Keratinocyte (primary cell): ENCODE data around the gene EPHB2. TPM values are rescaled to one million over a fixed set of nuclear protein-coding genes. Genes with fewer than 3 reads are reported as not detected.

Experiments used
- DNase-seq: peaks from one replicate; pipeline ENCODE4 v3.0.0-alpha.2; 2011; ENCODE audit warnings: low read depth, missing footprints, low spot score
- FAIRE-seq: peaks from 2 replicates; lab custom pipeline; 2011; peaks lifted over from hg19 to GRCh38; lab: Jason Lieb, UNC
- H2AFZ ChIP-seq: 2 replicates; pipeline ENCODE4 v1.6.0; 2012; ENCODE audit warnings: low read length, control low read depth, inconsistent platforms; ENCODE audit not compliant: control insufficient read depth
- H3K27ac ChIP-seq: 2 replicates; pipeline ENCODE4 v1.5.1; 2011; ENCODE audit warnings: low read length; ENCODE audit not compliant: control insufficient read depth, insufficient read depth
- H3K27me3 ChIP-seq: 3 replicates; pipeline ENCODE4 v1.6.0; 2011; ENCODE audit warnings: low read length; ENCODE audit not compliant: control insufficient read depth, insufficient read depth; ENCODE audit errors: extremely low read depth
- H3K36me3 ChIP-seq, 2 experiments: 2 replicates in 1 of 2; 3 replicates in 1 of 2; pipeline ENCODE4 v1.5.1; 2011; ENCODE audit warnings: low read length in 2 of 2, mild to moderate bottlenecking in 1 of 2; ENCODE audit not compliant: control insufficient read depth in 2 of 2, insufficient read depth in 2 of 2; ENCODE audit errors: extremely low read depth in 1 of 2
- H3K4me1 ChIP-seq: 3 replicates; pipeline ENCODE4 v1.5.1; 2011; ENCODE audit warnings: low read length; ENCODE audit not compliant: control insufficient read depth, insufficient read depth; ENCODE audit errors: extremely low read depth
- H3K4me2 ChIP-seq: 3 replicates; pipeline ENCODE4 v1.6.0; 2011; ENCODE audit warnings: low read depth, low read length; ENCODE audit not compliant: control insufficient read depth, insufficient read depth; ENCODE audit errors: extremely low read depth
- H3K4me3 ChIP-seq, 3 experiments: fragments of 200-600 bp in 1 of 3; sonication (generic) in 1 of 3; 2 replicates in 2 of 3; 3 replicates in 1 of 3; pipeline ENCODE4 v1.5.1; 2011 to 2016; ENCODE audit warnings: low read length in 3 of 3, mild to moderate bottlenecking in 3 of 3, control low read depth in 2 of 3, inconsistent platforms in 1 of 3, low read depth in 1 of 3, mixed read lengths in 1 of 3, mixed run types in 1 of 3, moderate library complexity in 1 of 3; ENCODE audit not compliant: control insufficient read depth in 2 of 3, insufficient read depth in 2 of 3; ENCODE audit errors: extremely low read depth in 1 of 3
- H3K79me2 ChIP-seq: 2 replicates; pipeline ENCODE4 v1.6.0; 2012; ENCODE audit warnings: low read length; ENCODE audit not compliant: control insufficient read depth, insufficient read depth
- H3K9ac ChIP-seq: 3 replicates; pipeline ENCODE4 v1.6.0; 2011; ENCODE audit warnings: low read length; ENCODE audit not compliant: control insufficient read depth, insufficient read depth; ENCODE audit errors: extremely low read depth
- H3K9me1 ChIP-seq: 3 replicates; pipeline ENCODE4 v1.6.0; 2011; ENCODE audit warnings: low read length; ENCODE audit not compliant: control insufficient read depth, insufficient read depth; ENCODE audit errors: extremely low read depth
- H3K9me3 ChIP-seq: 2 replicates; pipeline ENCODE4 v1.5.1; 2012; ENCODE audit warnings: low read depth, low read length; ENCODE audit not compliant: control insufficient read depth
- H4K20me1 ChIP-seq: 3 replicates; pipeline ENCODE4 v1.6.0; 2011; ENCODE audit warnings: low read length; ENCODE audit not compliant: control insufficient read depth, insufficient read depth; ENCODE audit errors: extremely low read depth
- CTCF ChIP-seq, 3 experiments: IDR thresholded peaks in 1 of 3; conservative IDR thresholded peaks in 1 of 3; optimal IDR thresholded peaks in 1 of 3; 2 replicates in 2 of 3; 3 replicates in 1 of 3; pipeline versions ENCODE3 to v1.5.1; 2011; ENCODE audit warnings: low read length in 3 of 3, mild to moderate bottlenecking in 3 of 3, moderate library complexity in 2 of 3, control low read depth in 1 of 3, inconsistent platforms in 1 of 3; ENCODE audit not compliant: insufficient read depth in 2 of 3; ENCODE audit errors: extremely low read depth in 1 of 3
- EZH2 ChIP-seq: IDR thresholded peaks from one replicate; pipeline ENCODE4 v1.6.1; 2012; ENCODE audit warnings: inconsistent platforms, mild to moderate bottlenecking, low read length, moderate library complexity
- dilution Hi-C: fragments of 300-500 bp; cut with MboI; formaldehyde crosslinking; loops from one replicate; pipeline ENCODE4 v1.7.0; 2020; ENCODE audit warnings: low sequenced_read_pairs; ENCODE audit not compliant: extremely low pct_ligation_motif_present
- polyA plus RNA-seq, 5 experiments: library from polyadenylated mRNA; depleted of rRNA in 3 of 5; stranded (reverse) in 3 of 5; stranded (forward) in 1 of 5; unstranded in 1 of 5; fragments of >200 nt; gene quantifications; 1 replicate in 1 of 5; 2 replicates in 3 of 5; 3 replicates in 1 of 5; pipeline versions ENCODE4 v1.2.1 to v1.2.3, GENCODE V29; 2011 to 2012; ENCODE audit warnings: missing spikeins in 2 of 5, low read depth in 1 of 5, low replicate concordance in 1 of 5

Gene EPHB2
- polyA plus RNA-seq, 1 donor (not counting 4 experiments of a cell fraction or from before 2014, with no cell fraction given) = 0.10 TPM

DNA sequence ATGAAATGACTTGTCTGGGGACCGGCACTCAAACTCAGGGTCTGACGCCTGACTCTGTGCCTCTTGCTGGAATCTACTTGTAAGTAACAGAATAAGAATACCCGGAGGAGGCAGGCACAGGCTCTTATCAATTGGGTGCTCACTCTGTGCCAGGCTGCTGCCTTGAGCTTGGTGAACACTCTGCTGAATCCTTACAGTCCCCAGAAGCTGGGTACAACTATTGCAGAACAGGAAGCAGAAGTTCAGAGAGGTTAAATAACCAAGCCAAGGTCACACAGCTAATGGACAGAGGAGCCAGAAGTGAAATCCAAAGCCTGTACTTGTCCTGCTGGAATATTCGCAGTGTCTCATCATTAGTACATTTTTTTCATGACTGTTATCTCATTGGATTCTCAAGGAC, 86.0 kb downstream of the EPHB2 start:
- no peak overlapping the region for H3K4me3 ChIP-seq
- H3K79me2 ChIP-seq = no peaks in the 10 kb centered on the region
- H4K20me1 ChIP-seq = no peaks in the 10 kb centered on the region
- H2AFZ ChIP-seq = no peak overlapping the region
- H3K9me1 ChIP-seq = no peaks in the 10 kb centered on the region
- DNase-seq (no peak), FAIRE-seq (no peak)
- no peak for TF ChIP-seq CTCF (optimal IDR thresholded peaks at IDR 0.05 in 1 of 3, IDR thresholded peaks at IDR 0.05 in 1 of 3, conservative IDR thresholded peaks at IDR 0.05 in 1 of 3; ENCODE audit: extremely low read depth in 1 of 3, insufficient read depth in 2 of 3, low read length in 3 of 3)
- no peak for TF ChIP-seq EZH2
- H3K4me2 ChIP-seq = no peak overlapping the region
- H3K27ac ChIP-seq = no peak overlapping the region
- H3K4me1 ChIP-seq = no peaks in the 10 kb centered on the region
- no peak overlapping the region for H3K9ac ChIP-seq
- dilution Hi-C loops = no loop called here
- no peaks in the 10 kb centered on the region for H3K36me3 ChIP-seq
- H3K9me3 ChIP-seq = no peaks in the 10 kb centered on the region
- peaks cover 14% of the 10 kb centered on the region for H3K27me3 ChIP-seq

GRCh38 chr1:22798083-22798482, 87.4 kb downstream of the EPHB2 start:
- Histone ChIP-seq H3K9ac (no peak overlapping the region), H3K27me3 (peaks cover 13% of the 10 kb centered on the region), H3K9me1 (no peaks in the 10 kb centered on the region), H3K36me3 (no peaks in the 10 kb centered on the region), H3K4me2 (no peak overlapping the region), H4K20me1 (no peaks in the 10 kb centered on the region), H3K27ac (no peak overlapping the region), H3K4me1 (no peaks in the 10 kb centered on the region), H3K9me3 (no peaks in the 10 kb centered on the region), H2AFZ (no peak overlapping the region), H3K79me2 (no peaks in the 10 kb centered on the region), H3K4me3 (no peak overlapping the region)
- no peak for TF ChIP-seq CTCF (optimal IDR thresholded peaks at IDR 0.05 in 1 of 3, IDR thresholded peaks at IDR 0.05 in 1 of 3, conservative IDR thresholded peaks at IDR 0.05 in 1 of 3; ENCODE audit: extremely low read depth in 1 of 3, insufficient read depth in 2 of 3, low read length in 3 of 3)
- TF ChIP-seq EZH2 = no peak
- no peak for DNase-seq
- FAIRE-seq = no peak
- dilution Hi-C loops = no loop called here
